ENCODE data around the gene COL21A1.

DNA sequence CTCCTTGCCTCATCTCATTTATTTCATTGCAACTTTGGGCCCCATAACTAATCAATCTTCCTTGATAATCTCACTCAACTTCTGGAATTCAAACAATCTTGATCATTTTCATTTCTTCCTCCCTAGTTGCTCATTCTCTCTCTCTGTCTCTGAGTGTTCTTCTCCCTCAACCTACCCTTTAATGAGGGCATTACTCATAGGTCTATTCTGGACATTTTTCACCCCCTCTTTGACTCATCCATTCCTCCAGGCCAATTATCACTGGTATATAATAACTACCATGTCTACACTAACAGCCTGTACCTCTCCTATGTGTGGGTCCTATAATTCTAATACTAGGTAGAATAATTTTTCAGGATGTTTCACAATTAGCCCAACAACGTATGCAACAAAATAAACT is 78.8 kb downstream of the COL21A1 start:
- TF ChIP-seq, protein P1, sequence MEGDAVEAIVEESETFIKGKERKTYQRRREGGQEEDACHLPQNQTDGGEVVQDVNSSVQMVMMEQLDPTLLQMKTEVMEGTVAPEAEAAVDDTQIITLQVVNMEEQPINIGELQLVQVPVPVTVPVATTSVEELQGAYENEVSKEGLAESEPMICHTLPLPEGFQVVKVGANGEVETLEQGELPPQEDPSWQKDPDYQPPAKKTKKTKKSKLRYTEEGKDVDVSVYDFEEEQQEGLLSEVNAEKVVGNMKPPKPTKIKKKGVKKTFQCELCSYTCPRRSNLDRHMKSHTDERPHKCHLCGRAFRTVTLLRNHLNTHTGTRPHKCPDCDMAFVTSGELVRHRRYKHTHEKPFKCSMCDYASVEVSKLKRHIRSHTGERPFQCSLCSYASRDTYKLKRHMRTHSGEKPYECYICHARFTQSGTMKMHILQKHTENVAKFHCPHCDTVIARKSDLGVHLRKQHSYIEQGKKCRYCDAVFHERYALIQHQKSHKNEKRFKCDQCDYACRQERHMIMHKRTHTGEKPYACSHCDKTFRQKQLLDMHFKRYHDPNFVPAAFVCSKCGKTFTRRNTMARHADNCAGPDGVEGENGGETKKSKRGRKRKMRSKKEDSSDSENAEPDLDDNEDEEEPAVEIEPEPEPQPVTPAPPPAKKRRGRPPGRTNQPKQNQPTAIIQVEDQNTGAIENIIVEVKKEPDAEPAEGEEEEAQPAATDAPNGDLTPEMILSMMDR (IDR thresholded peaks at IDR 0.05), result no peak
- no peak for TF ChIP-seq ZFX (IDR thresholded peaks at IDR 0.05; ENCODE audit: borderline replicate concordance)

All from 22Rv1 (cell line).